ENCODE measurements around the gene E2F6.
A peak's percentile ranks its signal among the peaks of the same experiment; 100 is the strongest.

The E2F6 gene

DNA sequence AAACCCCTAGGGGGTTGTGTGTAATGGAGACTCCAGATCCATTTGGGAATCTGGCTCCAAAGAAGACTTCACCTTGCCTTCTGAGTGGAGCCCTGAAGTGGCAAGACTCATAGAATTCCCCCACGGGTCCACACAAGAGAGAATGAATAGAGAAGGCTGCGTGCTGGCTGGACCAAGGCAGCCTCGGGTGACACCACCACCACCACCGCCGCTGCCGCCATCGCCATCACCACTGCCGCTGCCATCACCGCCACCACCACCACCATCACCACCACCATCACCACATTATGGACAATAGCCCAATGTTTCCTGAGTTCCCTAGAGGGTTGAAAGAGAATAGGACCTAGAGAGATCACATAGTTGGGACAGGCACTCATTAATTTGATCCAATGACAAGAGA, 63.5 kb downstream of the E2F6 start:
- Histone ChIP-seq H3K56ac (ENCODE audit: low read length) (no peak overlapping the region), H3K79me2 (ENCODE audit: control insufficient read depth, insufficient read depth, low read length) (no peaks in the 10 kb centered on the region), H2BK15ac (replicated peaks; ENCODE audit: low read depth) (no peak overlapping the region), H3K36me3 (ENCODE audit: control insufficient read depth, insufficient read depth, low read length) (no peaks in the 10 kb centered on the region), H4K8ac (ENCODE audit: low read depth, low read length) (no peak overlapping the region), H3K4me2 (ENCODE audit: low read length) (no peak overlapping the region), H3K4me3 (ENCODE audit: low read length) (no peak overlapping the region), H3K27ac (ENCODE audit: low read depth, low read length) (no peak overlapping the region), H3K9ac (ENCODE audit: low read length) (no peak overlapping the region), H2BK120ac (ENCODE audit: low read depth, low read length) (no peak overlapping the region), H3K18ac (ENCODE audit: low read length) (no peak overlapping the region), H3K79me1 (ENCODE audit: low read length) (no peaks in the 10 kb centered on the region), H2AK5ac (ENCODE audit: low read length) (no peak overlapping the region), H3K23ac (ENCODE audit: low read length) (no peak overlapping the region), H3K4me1 (ENCODE audit: control insufficient read depth, low read depth, low read length) (no peaks in the 10 kb centered on the region), H2BK5ac (ENCODE audit: low read length) (no peak overlapping the region), H4K5ac (ENCODE audit: low read length) (no peak overlapping the region), H3K4ac (ENCODE audit: low read depth, low read length) (no peak overlapping the region), H3K27me3 (ENCODE audit: insufficient read depth, low read length, poor library complexity) (no peaks in the 10 kb centered on the region)
- DNase-seq = no peak
- WGBS (ENCODE audit: extremely low coverage, insufficient coverage, low lambda C conversion rate) = no CpG with 5 or more reads among the region's 9 CpGs

- no peak overlapping the region for H4K5ac ChIP-seq (ENCODE audit: low read length)
- H3K23ac ChIP-seq (ENCODE audit: low read length) = no peak overlapping the region
- WGBS (ENCODE audit: extremely low coverage, insufficient coverage, low lambda C conversion rate) = no CpG with 5 or more reads among the region's 7 CpGs
- no peaks in the 10 kb centered on the region for H3K27me3 ChIP-seq (ENCODE audit: insufficient read depth, low read length, poor library complexity)
- H3K27ac ChIP-seq (ENCODE audit: low read depth, low read length) = no peak overlapping the region
- H3K4me3 ChIP-seq (ENCODE audit: low read length) = no peak overlapping the region
- H4K8ac ChIP-seq (ENCODE audit: low read depth, low read length) = no peak overlapping the region
- no peak overlapping the region for H2BK15ac ChIP-seq (replicated peaks; ENCODE audit: low read depth)
- no peak overlapping the region for H2BK5ac ChIP-seq (ENCODE audit: low read length)
- H3K56ac ChIP-seq (ENCODE audit: low read length) = no peak overlapping the region
- H3K4ac ChIP-seq (ENCODE audit: low read depth, low read length) = no peak overlapping the region
- no peak for DNase-seq
- no peak overlapping the region for H3K9ac ChIP-seq (ENCODE audit: low read length)
- H3K4me1 ChIP-seq (ENCODE audit: control insufficient read depth, low read depth, low read length) = no peaks in the 10 kb centered on the region
- no peak overlapping the region for H3K4me2 ChIP-seq (ENCODE audit: low read length)
- H3K18ac ChIP-seq (ENCODE audit: low read length) = no peak overlapping the region
- no peak overlapping the region for H2AK5ac ChIP-seq (ENCODE audit: low read length)
- H3K79me2 ChIP-seq (ENCODE audit: control insufficient read depth, insufficient read depth, low read length) = no peaks in the 10 kb centered on the region
- H3K79me1 ChIP-seq (ENCODE audit: low read length) = no peaks in the 10 kb centered on the region
- no peaks in the 10 kb centered on the region for H3K36me3 ChIP-seq (ENCODE audit: control insufficient read depth, insufficient read depth, low read length)
- no peak overlapping the region for H2BK120ac ChIP-seq (ENCODE audit: low read depth, low read length)
Measured at GRCh38 chr2:11399438-11399762, 66.6 kb downstream of the E2F6 start.

- no CpG with 5 or more reads among the region's 16 CpGs for WGBS (ENCODE audit: extremely low coverage, insufficient coverage, low lambda C conversion rate)
- peak; percentile 16 for DNase-seq
- H2BK120ac ChIP-seq (ENCODE audit: low read depth, low read length) = no peak overlapping the region
- no peak overlapping the region for H3K4me3 ChIP-seq (ENCODE audit: low read length)
- H3K4me1 ChIP-seq (ENCODE audit: control insufficient read depth, low read depth, low read length) = no peaks in the 10 kb centered on the region
- H4K5ac ChIP-seq (ENCODE audit: low read length) = no peak overlapping the region
- H3K36me3 ChIP-seq (ENCODE audit: control insufficient read depth, insufficient read depth, low read length) = no peaks in the 10 kb centered on the region
- H2AK5ac ChIP-seq (ENCODE audit: low read length) = no peak overlapping the region
- H3K27ac ChIP-seq (ENCODE audit: low read depth, low read length) = no peak overlapping the region
- H3K4ac ChIP-seq (ENCODE audit: low read depth, low read length) = no peak overlapping the region
- no peak overlapping the region for H2BK5ac ChIP-seq (ENCODE audit: low read length)
- H3K56ac ChIP-seq (ENCODE audit: low read length) = no peak overlapping the region
- H2BK15ac ChIP-seq (replicated peaks; ENCODE audit: low read depth) = no peak overlapping the region
- no peaks in the 10 kb centered on the region for H3K79me1 ChIP-seq (ENCODE audit: low read length)
- no peak overlapping the region for H3K9ac ChIP-seq (ENCODE audit: low read length)
- no peak overlapping the region for H4K8ac ChIP-seq (ENCODE audit: low read depth, low read length)
- H3K27me3 ChIP-seq (ENCODE audit: insufficient read depth, low read length, poor library complexity) = no peaks in the 10 kb centered on the region
- no peaks in the 10 kb centered on the region for H3K79me2 ChIP-seq (ENCODE audit: control insufficient read depth, insufficient read depth, low read length)
- H3K18ac ChIP-seq (ENCODE audit: low read length) = no peak overlapping the region
- H3K4me2 ChIP-seq (ENCODE audit: low read length) = no peak overlapping the region
- H3K23ac ChIP-seq (ENCODE audit: low read length) = no peak overlapping the region
Measured at GRCh38 chr2:11398750-11399437, 67.1 kb downstream of the E2F6 start.

DNA sequence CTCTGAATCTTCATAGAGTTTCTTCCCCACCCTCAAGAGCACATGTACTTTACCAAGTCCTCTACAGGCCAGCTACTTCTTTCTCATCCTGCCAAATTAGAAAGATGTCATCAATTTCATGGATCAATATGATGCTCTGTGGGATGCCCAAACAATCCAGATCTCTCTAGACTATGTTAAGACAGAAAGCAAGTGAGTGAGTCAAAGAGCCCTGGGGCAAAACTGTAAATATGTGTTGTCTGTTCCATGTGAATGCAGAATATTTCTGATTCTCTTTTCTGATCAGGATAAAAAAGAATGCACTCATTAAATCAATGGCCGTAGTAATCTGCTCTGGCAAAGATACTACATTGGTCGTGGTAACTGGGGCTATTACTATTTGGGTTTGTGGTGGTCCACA, 68.4 kb downstream of the E2F6 start:
- no peak overlapping the region for H2BK5ac ChIP-seq (ENCODE audit: low read length)
- no peak overlapping the region for H2BK120ac ChIP-seq (ENCODE audit: low read depth, low read length)
- H3K4me3 ChIP-seq (ENCODE audit: low read length) = no peak overlapping the region
- H2BK15ac ChIP-seq (replicated peaks; ENCODE audit: low read depth) = no peak overlapping the region
- peaks cover 2% of the 10 kb centered on the region for H3K4me1 ChIP-seq (ENCODE audit: control insufficient read depth, low read depth, low read length)
- H3K9ac ChIP-seq (ENCODE audit: low read length) = no peak overlapping the region
- no CpG with 5 or more reads among the region's 2 CpGs for WGBS (ENCODE audit: extremely low coverage, insufficient coverage, low lambda C conversion rate)
- no peak overlapping the region for H4K8ac ChIP-seq (ENCODE audit: low read depth, low read length)
- no peak overlapping the region for H3K56ac ChIP-seq (ENCODE audit: low read length)
- DNase-seq = no peak
- H3K23ac ChIP-seq (ENCODE audit: low read length) = no peak overlapping the region
- H3K4me2 ChIP-seq (ENCODE audit: low read length) = no peak overlapping the region
- H3K27ac ChIP-seq (ENCODE audit: low read depth, low read length) = no peak overlapping the region
- H3K27me3 ChIP-seq (ENCODE audit: insufficient read depth, low read length, poor library complexity) = no peaks in the 10 kb centered on the region
- no peak overlapping the region for H4K5ac ChIP-seq (ENCODE audit: low read length)
- no peaks in the 10 kb centered on the region for H3K36me3 ChIP-seq (ENCODE audit: control insufficient read depth, insufficient read depth, low read length)
- no peaks in the 10 kb centered on the region for H3K79me1 ChIP-seq (ENCODE audit: low read length)
- H3K4ac ChIP-seq (ENCODE audit: low read depth, low read length) = no peak overlapping the region
- H3K18ac ChIP-seq (ENCODE audit: low read length) = no peak overlapping the region
- H3K79me2 ChIP-seq (ENCODE audit: control insufficient read depth, insufficient read depth, low read length) = no peaks in the 10 kb centered on the region
- no peak overlapping the region for H2AK5ac ChIP-seq (ENCODE audit: low read length)

GRCh38 chr2:11396467-11397445, 69.2 kb downstream of the E2F6 start:
- H2BK5ac ChIP-seq (ENCODE audit: low read length) = no peak overlapping the region
- no peak overlapping the region for H2BK15ac ChIP-seq (replicated peaks; ENCODE audit: low read depth)

More at GRCh38 chr2:11396467-11397445, 69.2 kb downstream of the E2F6 start:
- no CpG with 5 or more reads among the region's 15 CpGs for WGBS (ENCODE audit: extremely low coverage, insufficient coverage, low lambda C conversion rate)
- H3K18ac ChIP-seq (ENCODE audit: low read length) = no peak overlapping the region
- no peak overlapping the region for H3K27ac ChIP-seq (ENCODE audit: low read depth, low read length)
- no peaks in the 10 kb centered on the region for H3K27me3 ChIP-seq (ENCODE audit: insufficient read depth, low read length, poor library complexity)
- no peak overlapping the region for H4K5ac ChIP-seq (ENCODE audit: low read length)
- DNase-seq = no peak
- no peak overlapping the region for H2BK120ac ChIP-seq (ENCODE audit: low read depth, low read length)
- peaks cover 2% of the 10 kb centered on the region for H3K4me1 ChIP-seq (ENCODE audit: control insufficient read depth, low read depth, low read length)
- H3K9ac ChIP-seq (ENCODE audit: low read length) = no peak overlapping the region
- H3K4me3 ChIP-seq (ENCODE audit: low read length) = no peak overlapping the region
- H2AK5ac ChIP-seq (ENCODE audit: low read length) = no peak overlapping the region
- no peak overlapping the region for H3K4ac ChIP-seq (ENCODE audit: low read depth, low read length)
- H3K79me2 ChIP-seq (ENCODE audit: control insufficient read depth, insufficient read depth, low read length) = no peaks in the 10 kb centered on the region
- no peak overlapping the region for H3K56ac ChIP-seq (ENCODE audit: low read length)
- no peak overlapping the region for H3K4me2 ChIP-seq (ENCODE audit: low read length)
- H4K8ac ChIP-seq (ENCODE audit: low read depth, low read length) = no peak overlapping the region
- H3K36me3 ChIP-seq (ENCODE audit: control insufficient read depth, insufficient read depth, low read length) = no peaks in the 10 kb centered on the region
- no peak overlapping the region for H3K23ac ChIP-seq (ENCODE audit: low read length)
- H3K79me1 ChIP-seq (ENCODE audit: low read length) = no peaks in the 10 kb centered on the region
